MCF 10A (cell line): ENCODE results near the gene MED20. TPM values are rescaled to one million over a fixed set of nuclear protein-coding genes. Genes with fewer than 3 reads are reported as not detected.

Source experiments
- BruUV-seq: library from RNA; stranded (reverse); fragments of 400-500 nt; replicated peaks from 2 replicates; lab custom pipeline; 2021; lab: Mats Ljungman, UMichigan
- CTCF ChIA-PET: fragments of 300-600 bp; sonication (Branson Sonifier 250); formaldehyde crosslinking; extraction: SDS; loops from one replicate; lab custom pipeline; 2021; ENCODE audit warnings: antibody characterized with exemption, inconsistent platforms; lab: Yijun Ruan, JAX
- POLR2A ChIA-PET: fragments of 300-600, 350-650 bp; sonication (Branson Sonifier 250); formaldehyde crosslinking; extraction: SDS; loops from one replicate; lab custom pipeline; 2020; ENCODE audit warnings: antibody characterized with exemption, inconsistent platforms; lab: Yijun Ruan, JAX
- DNase-seq: peaks from one replicate; pipeline ENCODE4 v3.0.0-alpha.2; 2018; ENCODE audit not compliant: unreplicated experiment
- H3K27ac Mint-ChIP-seq: one replicate; pipeline ENCODE4 v1.8.0; 2022; ENCODE audit warnings: mild to moderate bottlenecking, low read depth, mixed read lengths; ENCODE audit not compliant: unreplicated experiment
- H3K27me3 Mint-ChIP-seq: one replicate; pipeline ENCODE4 v1.8.0; 2022; ENCODE audit warnings: mixed read lengths; ENCODE audit not compliant: insufficient read depth, unreplicated experiment
- H3K36me3 Mint-ChIP-seq: one replicate; pipeline ENCODE4 v1.8.0; 2022; ENCODE audit warnings: mild to moderate bottlenecking, moderate library complexity, mixed read lengths; ENCODE audit not compliant: insufficient read depth, unreplicated experiment
- H3K4me1 Mint-ChIP-seq: one replicate; pipeline ENCODE4 v1.8.0; 2022; ENCODE audit warnings: mixed read lengths; ENCODE audit not compliant: insufficient read depth, unreplicated experiment
- H3K4me3 Mint-ChIP-seq: one replicate; pipeline ENCODE4 v1.8.0; 2022; ENCODE audit warnings: mild to moderate bottlenecking, moderate library complexity, mixed read lengths; ENCODE audit not compliant: unreplicated experiment
- H3K9me3 Mint-ChIP-seq: one replicate; pipeline ENCODE4 v1.8.0; 2022; ENCODE audit warnings: mixed read lengths; ENCODE audit not compliant: unreplicated experiment
- intact Hi-C: fragments of 100-400 bp; cut with micrococcal nuclease; formaldehyde crosslinking; loops from 2 replicates; pipeline ENCODE4 v1.14.1; 2022
- total RNA-seq: library from RNA; stranded (reverse); gene quantifications from 2 replicates; pipeline ENCODE4 v1.2.3, GENCODE V29; 2022
- TF ChIP-seq, protein P1 (sequence below): fragments of 200-600 bp; IDR thresholded peaks from one replicate; pipeline ENCODE4 v1.8.0; 2022; ENCODE audit warnings: antibody characterized with exemption, mild to moderate bottlenecking; ENCODE audit not compliant: unreplicated experiment

MED20 gene
- total RNA-seq, 1 experiment from 2014 or later = 27.6 TPM

DNA sequence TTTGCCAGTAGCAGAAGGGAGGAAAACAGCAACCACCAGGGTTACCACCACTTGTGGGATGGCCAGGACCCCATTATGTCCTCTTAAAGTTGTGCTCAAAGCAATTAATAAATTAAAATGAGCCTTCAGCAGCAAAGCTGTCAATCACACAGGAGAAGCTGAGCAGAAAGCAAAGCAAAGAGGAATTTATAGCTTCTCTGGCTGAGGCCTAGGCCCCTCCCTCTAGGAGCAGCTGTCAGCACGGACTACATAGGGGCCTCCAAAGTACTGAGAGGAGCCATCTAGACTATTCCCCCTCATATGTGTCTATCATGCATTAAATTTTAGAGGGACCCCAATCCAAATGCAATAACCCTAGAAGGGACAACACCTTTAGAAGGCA lies 14.2 kb upstream of the MED20 start:
- no peak for DNase-seq
- ChIA-PET POLR2A (interaction anchor here (1.3 to 14.4 kb wide), 6 partner anchors 13 to 121 kb away, joined by 3 to 157 read pairs (median 8); partner anchors contain the start of genes BYSL, MED20 and TAF8), CTCF (interaction anchor here (0.7 to 10.1 kb wide), 11 partner anchors 12 to 136 kb away, joined by 3 to 117 read pairs (median 5); partner anchors contain the start of genes BYSL, MED20 and TAF8)
- Mint-ChIP-seq H3K4me1 (peaks cover 26% of the 10 kb centered on the region), H3K27me3 (no peaks in the 10 kb centered on the region), H3K36me3 (peaks cover 93% of the 10 kb centered on the region), H3K27ac (no peak overlapping the region), H3K9me3 (no peaks in the 10 kb centered on the region), H3K4me3 (no peak overlapping the region)
- TF ChIP-seq, protein P1, sequence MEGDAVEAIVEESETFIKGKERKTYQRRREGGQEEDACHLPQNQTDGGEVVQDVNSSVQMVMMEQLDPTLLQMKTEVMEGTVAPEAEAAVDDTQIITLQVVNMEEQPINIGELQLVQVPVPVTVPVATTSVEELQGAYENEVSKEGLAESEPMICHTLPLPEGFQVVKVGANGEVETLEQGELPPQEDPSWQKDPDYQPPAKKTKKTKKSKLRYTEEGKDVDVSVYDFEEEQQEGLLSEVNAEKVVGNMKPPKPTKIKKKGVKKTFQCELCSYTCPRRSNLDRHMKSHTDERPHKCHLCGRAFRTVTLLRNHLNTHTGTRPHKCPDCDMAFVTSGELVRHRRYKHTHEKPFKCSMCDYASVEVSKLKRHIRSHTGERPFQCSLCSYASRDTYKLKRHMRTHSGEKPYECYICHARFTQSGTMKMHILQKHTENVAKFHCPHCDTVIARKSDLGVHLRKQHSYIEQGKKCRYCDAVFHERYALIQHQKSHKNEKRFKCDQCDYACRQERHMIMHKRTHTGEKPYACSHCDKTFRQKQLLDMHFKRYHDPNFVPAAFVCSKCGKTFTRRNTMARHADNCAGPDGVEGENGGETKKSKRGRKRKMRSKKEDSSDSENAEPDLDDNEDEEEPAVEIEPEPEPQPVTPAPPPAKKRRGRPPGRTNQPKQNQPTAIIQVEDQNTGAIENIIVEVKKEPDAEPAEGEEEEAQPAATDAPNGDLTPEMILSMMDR = no peak
- TSS peak; percentile 48 for BruUV-seq
- intact Hi-C loops = loop anchor here (5.0 kb wide), 1 partner anchor 148 kb away; the partner anchor contains the start of gene TOMM6

DNA sequence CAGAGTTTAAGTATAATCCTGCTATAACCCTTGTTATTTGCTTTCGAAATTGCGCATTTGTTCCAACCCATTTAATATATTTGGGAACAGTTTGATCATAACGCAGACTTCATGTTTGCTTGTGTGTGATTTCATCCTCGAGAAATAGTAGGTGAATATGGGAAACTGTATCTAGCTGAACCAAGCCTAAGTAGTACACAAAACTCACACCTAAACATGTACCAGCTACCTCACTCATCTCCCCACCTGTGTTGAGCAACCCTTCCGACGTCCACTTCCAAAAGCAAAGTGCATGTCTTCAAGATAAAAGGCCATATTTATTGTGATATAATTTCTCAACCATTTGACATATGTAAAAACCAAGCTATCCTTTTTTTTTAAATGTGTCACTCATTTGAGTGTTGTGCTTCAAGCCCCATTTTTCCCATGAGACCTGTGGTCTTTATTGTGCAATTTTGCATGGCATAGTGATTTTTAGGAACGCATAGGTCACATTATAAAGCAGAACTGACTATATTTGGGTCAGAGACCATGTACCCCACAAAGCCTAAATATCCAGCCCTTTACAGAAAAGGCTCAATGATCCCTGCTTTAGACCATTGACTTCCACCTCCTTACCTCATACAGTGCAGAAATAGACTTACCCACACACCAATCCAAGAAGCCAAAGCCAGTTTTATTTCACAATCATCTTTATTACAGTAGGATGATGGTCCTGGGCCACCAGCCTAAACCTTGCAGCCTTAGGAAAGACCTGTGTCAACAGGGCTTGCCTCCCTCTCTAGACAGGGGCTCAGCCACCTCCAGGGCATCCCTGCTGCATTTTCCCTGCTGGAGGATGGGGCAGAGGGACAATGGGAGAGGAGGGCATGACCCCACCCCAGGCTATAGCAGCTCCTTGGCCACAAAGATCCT lies 13.6 kb upstream of the MED20 start:
- CTCF ChIA-PET = interaction anchor here (0.7 to 10.1 kb wide), 11 partner anchors 12 to 149 kb away, joined by 3 to 117 read pairs (median 4); partner anchors contain the start of genes BYSL, MED20 and TAF8
- TF ChIP-seq, protein P1 = no peak
- POLR2A ChIA-PET = interaction anchor here (1.3 to 14.4 kb wide), 4 partner anchors 12 to 121 kb away, joined by 3 to 157 read pairs (median 5); partner anchors contain the start of genes BYSL, MED20 and TAF8
- peak; percentile 38 for DNase-seq
- H3K9me3 Mint-ChIP-seq = no peaks in the 10 kb centered on the region
- BruUV-seq = no TSS peak
- H3K36me3 Mint-ChIP-seq = peaks cover 93% of the 10 kb centered on the region
- no peak overlapping the region for H3K27ac Mint-ChIP-seq
- intact Hi-C loops = loop anchor here (5.0 kb wide), 1 partner anchor 147 kb away; the partner anchor contains the start of gene TOMM6
- H3K4me1 Mint-ChIP-seq = peaks cover 19% of the 10 kb centered on the region
- no peak overlapping the region for H3K4me3 Mint-ChIP-seq
- no peaks in the 10 kb centered on the region for H3K27me3 Mint-ChIP-seq

DNA sequence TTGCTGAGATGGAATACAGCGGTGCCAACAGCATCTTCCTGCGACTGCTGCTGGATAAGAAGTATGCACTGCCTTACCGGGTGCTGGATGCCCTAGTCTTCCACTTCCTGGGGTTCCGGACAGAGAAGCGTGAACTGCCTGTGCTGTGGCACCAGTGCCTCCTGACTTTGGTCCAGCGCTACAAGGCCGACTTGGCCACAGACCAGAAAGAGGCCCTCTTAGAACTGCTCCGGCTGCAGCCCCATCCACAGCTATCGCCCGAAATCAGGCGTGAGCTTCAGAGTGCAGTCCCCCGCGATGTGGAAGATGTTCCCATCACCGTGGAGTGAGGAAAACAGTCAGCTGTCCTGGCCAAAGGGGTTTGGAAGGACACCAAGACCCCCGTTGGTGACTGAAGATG lies 11.4 kb upstream of the MED20 start:
- Mint-ChIP-seq H3K4me3 (no peak overlapping the region), H3K36me3 (peaks cover 96% of the 10 kb centered on the region), H3K27me3 (no peaks in the 10 kb centered on the region), H3K27ac (no peak overlapping the region), H3K4me1 (peaks cover 10% of the 10 kb centered on the region), H3K9me3 (no peaks in the 10 kb centered on the region)
- DNase-seq = no peak
- intact Hi-C loops = no loop called here
- TSS peak; percentile 14 for BruUV-seq
- ChIA-PET CTCF (interaction anchor here (0.6 to 9.3 kb wide), 2 partner anchors 10 to 146 kb away, joined by 4 to 74 read pairs; partner anchors contain the start of genes BYSL and MED20), POLR2A (interaction anchor here (14.4 kb wide), 1 partner anchor 10 kb away, joined by 157 read pairs; the partner anchor contains the start of genes BYSL and MED20)
- TF ChIP-seq, protein P1 = no peak
